ENCODE measurements around the gene GMCL2.

GMCL2 gene

DNA sequence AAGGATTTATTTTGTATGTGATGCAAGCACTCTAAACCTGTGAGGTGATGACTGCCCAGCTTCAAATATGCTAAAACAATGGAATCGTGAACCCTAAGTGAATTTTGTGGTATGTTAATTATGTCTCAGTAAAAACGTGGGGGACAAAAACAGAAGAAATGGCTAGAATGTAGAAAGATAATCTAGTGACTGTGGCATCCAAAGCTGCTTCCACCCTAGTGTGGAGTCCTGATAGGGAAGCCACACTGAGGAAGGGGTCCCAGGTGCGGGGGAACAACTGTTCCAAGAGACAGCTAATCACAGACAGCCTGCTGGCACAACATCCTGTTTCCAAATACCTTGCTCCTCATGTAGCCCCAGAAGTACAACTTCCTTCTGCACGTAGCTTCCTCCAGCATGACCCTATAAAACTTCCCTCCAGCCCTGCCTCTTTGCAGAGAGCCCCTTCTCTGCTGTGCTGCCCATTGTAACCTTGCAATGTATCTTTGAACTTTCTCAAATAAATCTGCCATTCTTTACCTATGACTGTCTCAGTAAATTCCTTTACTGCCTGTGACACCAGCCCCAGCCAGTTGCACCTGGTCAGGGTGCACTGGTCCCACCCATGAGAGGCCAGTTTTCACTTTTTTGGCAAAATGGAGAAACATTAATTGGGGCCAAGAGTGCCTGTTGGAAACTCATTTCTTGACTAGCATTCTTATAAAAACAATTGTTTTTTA, 4.9 kb downstream of the GMCL2 start:
- H3K4me1 ChIP-seq (ENCODE audit: control insufficient read depth, insufficient read depth, low read length) = no peaks in the 10 kb centered on the region
- no peaks in the 10 kb centered on the region for H3K36me3 ChIP-seq (ENCODE audit: control insufficient read depth in 2 of 2, insufficient read depth in 1 of 2, low read length in 2 of 2)
- H3K4me3 ChIP-seq (ENCODE audit: low read depth, low read length) = no peak overlapping the region
- ChIA-PET CTCF (interaction anchor here (0.8 kb wide), 1 partner anchor 14 kb away, joined by 3 read pairs; no protein-coding TSS in a partner anchor), POLR2A (interaction anchor here (1.9 kb wide), 1 partner anchor 22 kb away, joined by 18 read pairs; the partner anchor contains the start of gene HNRNPAB)
- no peak for TF ChIP-seq ZNF707 (tag by site-specific recombination; IDR thresholded peaks at IDR 0.05)
- TF ChIP-seq AEBP2 (tag by site-specific recombination; IDR thresholded peaks at IDR 0.05; ENCODE audit: borderline replicate concordance) = no peak
- H3K9me3 ChIP-seq (ENCODE audit: control insufficient read depth, insufficient read depth, low read depth, low read length) = no peaks in the 10 kb centered on the region
- H3K27ac ChIP-seq (ENCODE audit: extremely low read depth, low read depth, low read length) = no peak overlapping the region

GRCh38 chr5:178180141-178180863, 6.9 kb downstream of the GMCL2 start:
- no peaks in the 10 kb centered on the region for H3K4me1 ChIP-seq (ENCODE audit: control insufficient read depth, insufficient read depth, low read length)
- H3K9me3 ChIP-seq (ENCODE audit: control insufficient read depth, insufficient read depth, low read depth, low read length) = no peaks in the 10 kb centered on the region
- H3K27ac ChIP-seq (ENCODE audit: extremely low read depth, low read depth, low read length) = no peak overlapping the region
- ChIA-PET POLR2A (interaction anchor here (1.4 kb wide), 1 partner anchor 24 kb away, joined by 6 read pairs; the partner anchor contains the start of gene HNRNPAB), CTCF (interaction anchor here (1.5 kb wide), 1 partner anchor 105 kb away, joined by 3 read pairs; no protein-coding TSS in a partner anchor)
- no peak overlapping the region for H3K4me3 ChIP-seq (ENCODE audit: low read depth, low read length)
- no peaks in the 10 kb centered on the region for H3K36me3 ChIP-seq (ENCODE audit: control insufficient read depth in 2 of 2, insufficient read depth in 1 of 2, low read length in 2 of 2)
- TF ChIP-seq ZNF677 (tag by site-specific recombination; IDR thresholded peaks at IDR 0.05) (no peak), WT1 (tag by site-specific recombination; IDR thresholded peaks at IDR 0.05) (no peak), PRDM1 (tag by site-specific recombination; IDR thresholded peaks at IDR 0.05) (no peak), REPIN1 (tag by site-specific recombination; IDR thresholded peaks at IDR 0.05; ENCODE audit: low read depth) (no peak), ZNF184 (tag by site-specific recombination; IDR thresholded peaks at IDR 0.05) (no peak)
- TF ChIP-seq, protein P1, sequence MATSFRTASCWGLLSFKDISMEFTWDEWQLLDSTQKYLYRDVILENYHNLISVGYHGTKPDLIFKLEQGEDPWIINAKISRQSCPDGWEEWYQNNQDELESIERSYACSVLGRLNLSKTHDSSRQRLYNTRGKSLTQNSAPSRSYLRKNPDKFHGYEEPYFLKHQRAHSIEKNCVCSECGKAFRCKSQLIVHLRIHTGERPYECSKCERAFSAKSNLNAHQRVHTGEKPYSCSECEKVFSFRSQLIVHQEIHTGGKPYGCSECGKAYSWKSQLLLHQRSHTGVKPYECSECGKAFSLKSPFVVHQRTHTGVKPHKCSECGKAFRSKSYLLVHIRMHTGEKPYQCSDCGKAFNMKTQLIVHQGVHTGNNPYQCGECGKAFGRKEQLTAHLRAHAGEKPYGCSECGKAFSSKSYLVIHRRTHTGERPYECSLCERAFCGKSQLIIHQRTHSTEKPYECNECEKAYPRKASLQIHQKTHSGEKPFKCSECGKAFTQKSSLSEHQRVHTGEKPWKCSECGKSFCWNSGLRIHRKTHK (tag by site-specific recombination; IDR thresholded peaks at IDR 0.05) = no peak

- Histone ChIP-seq H3K4me3 (ENCODE audit: low read depth, low read length) (no peak overlapping the region), H3K27ac (ENCODE audit: extremely low read depth, low read depth, low read length) (no peak overlapping the region), H3K36me3 (ENCODE audit: control insufficient read depth in 2 of 2, insufficient read depth in 1 of 2, low read length in 2 of 2) (no peaks in the 10 kb centered on the region), H3K4me1 (ENCODE audit: control insufficient read depth, insufficient read depth, low read length) (no peaks in the 10 kb centered on the region), H3K9me3 (ENCODE audit: control insufficient read depth, insufficient read depth, low read depth, low read length) (no peaks in the 10 kb centered on the region)
- POLR2A ChIA-PET = interaction anchor here (0.8 kb wide), 1 partner anchor 27 kb away, joined by 3 read pairs; the partner anchor contains the start of gene HNRNPAB
- TF ChIP-seq AEBP2 (tag by site-specific recombination; IDR thresholded peaks at IDR 0.05; ENCODE audit: borderline replicate concordance) (no peak), ZNF292 (tag by site-specific recombination; IDR thresholded peaks at IDR 0.05; ENCODE audit: borderline replicate concordance, low read depth) (no peak), HIC1 (tag by site-specific recombination; IDR thresholded peaks at IDR 0.05) (no peak), ZNF248 (tag by site-specific recombination; IDR thresholded peaks at IDR 0.05) (no peak), GLI4 (tag by site-specific recombination; IDR thresholded peaks at IDR 0.05) (no peak), ZNF791 (tag by site-specific recombination; IDR thresholded peaks at IDR 0.05) (no peak), ZNF777 (tag by site-specific recombination; IDR thresholded peaks at IDR 0.05; ENCODE audit: borderline replicate concordance) (no peak), ZNF514 (tag by site-specific recombination; IDR thresholded peaks at IDR 0.05) (no peak), ZNF704 (tag by site-specific recombination; IDR thresholded peaks at IDR 0.05) (no peak), ZNF677 (tag by site-specific recombination; IDR thresholded peaks at IDR 0.05) (no peak), YY2 (tag by site-specific recombination; IDR thresholded peaks at IDR 0.05) (no peak)
- CTCF ChIA-PET = interaction anchor here (1.1 kb wide), 1 partner anchor 102 kb away, joined by 5 read pairs; no protein-coding TSS in a partner anchor
Measured at GRCh38 chr5:178177569-178177968, 9.6 kb downstream of the GMCL2 start.
